ENCODE data around the gene B4GALT2. TPM values are rescaled to one million over a fixed set of nuclear protein-coding genes. Genes with fewer than 3 reads are reported as not detected.

B4GALT2 gene
- total RNA-seq, 2 donors from 2014 or later, result 34.8 to 63.9 TPM

DNA sequence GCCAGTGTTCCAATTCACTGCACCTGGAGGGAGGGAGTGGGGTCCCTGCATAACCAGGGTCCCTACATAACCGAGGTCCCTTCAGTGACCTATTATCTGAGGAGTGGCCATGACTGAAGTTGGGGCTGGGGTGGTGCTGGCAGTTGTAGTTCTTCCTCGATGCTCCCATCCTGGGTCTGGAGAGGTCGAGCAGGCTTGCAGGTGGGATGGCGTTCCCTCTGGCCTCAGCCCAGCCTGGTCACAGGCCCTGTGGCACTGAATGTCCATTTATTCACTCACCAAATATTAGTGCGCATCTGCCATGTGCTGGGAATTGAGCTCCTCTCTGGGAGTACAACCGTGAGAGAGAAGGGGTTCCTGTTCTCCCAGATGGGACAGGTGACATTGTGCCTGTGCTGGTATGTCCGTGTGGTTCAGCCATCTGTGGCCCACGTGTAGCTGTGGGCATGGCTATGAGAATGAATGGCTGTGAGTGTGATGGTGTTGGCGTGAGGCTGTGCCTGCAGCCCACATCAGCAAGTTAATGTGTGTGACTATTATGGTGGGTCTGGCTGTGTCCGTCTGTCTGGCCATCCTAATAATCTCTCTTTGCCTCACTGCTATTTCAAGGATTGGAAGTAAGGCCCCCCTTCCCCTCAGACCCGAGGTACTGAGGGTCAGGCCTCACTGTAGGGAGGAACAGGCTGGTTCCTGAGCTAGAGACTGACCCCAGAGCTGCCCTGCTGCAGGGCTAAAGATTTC is 56.1 kb downstream of the B4GALT2 start:
- H3K27me3 ChIP-seq (replicated peaks; ENCODE audit: insufficient read depth), result no peaks in the 10 kb centered on the region
- no peaks in the 10 kb centered on the region for H3K9me3 ChIP-seq
- 79% methylated on average over 11 of the region's 11 CpGs for WGBS
- no peak for TF ChIP-seq POLR2AphosphoS5 (IDR thresholded peaks at IDR 0.05)
- TF ChIP-seq, protein P1, sequence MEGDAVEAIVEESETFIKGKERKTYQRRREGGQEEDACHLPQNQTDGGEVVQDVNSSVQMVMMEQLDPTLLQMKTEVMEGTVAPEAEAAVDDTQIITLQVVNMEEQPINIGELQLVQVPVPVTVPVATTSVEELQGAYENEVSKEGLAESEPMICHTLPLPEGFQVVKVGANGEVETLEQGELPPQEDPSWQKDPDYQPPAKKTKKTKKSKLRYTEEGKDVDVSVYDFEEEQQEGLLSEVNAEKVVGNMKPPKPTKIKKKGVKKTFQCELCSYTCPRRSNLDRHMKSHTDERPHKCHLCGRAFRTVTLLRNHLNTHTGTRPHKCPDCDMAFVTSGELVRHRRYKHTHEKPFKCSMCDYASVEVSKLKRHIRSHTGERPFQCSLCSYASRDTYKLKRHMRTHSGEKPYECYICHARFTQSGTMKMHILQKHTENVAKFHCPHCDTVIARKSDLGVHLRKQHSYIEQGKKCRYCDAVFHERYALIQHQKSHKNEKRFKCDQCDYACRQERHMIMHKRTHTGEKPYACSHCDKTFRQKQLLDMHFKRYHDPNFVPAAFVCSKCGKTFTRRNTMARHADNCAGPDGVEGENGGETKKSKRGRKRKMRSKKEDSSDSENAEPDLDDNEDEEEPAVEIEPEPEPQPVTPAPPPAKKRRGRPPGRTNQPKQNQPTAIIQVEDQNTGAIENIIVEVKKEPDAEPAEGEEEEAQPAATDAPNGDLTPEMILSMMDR (IDR thresholded peaks at IDR 0.05), result no peak
- TF ChIP-seq POLR2A (IDR thresholded peaks at IDR 0.05), result no peak
- H3K36me3 ChIP-seq, result no peaks in the 10 kb centered on the region
- H3K27ac ChIP-seq, result no peak overlapping the region
- H3K4me1 ChIP-seq (replicated peaks), result no peaks in the 10 kb centered on the region
- intact Hi-C loops (cut with DNase I), result loop anchor here (5.0 kb wide), 1 partner anchor 273 kb away; no protein-coding TSS in a partner anchor
- DNase-seq (ENCODE audit: low spot score), result no peak
- H3K4me3 ChIP-seq, result no peak overlapping the region

DNA sequence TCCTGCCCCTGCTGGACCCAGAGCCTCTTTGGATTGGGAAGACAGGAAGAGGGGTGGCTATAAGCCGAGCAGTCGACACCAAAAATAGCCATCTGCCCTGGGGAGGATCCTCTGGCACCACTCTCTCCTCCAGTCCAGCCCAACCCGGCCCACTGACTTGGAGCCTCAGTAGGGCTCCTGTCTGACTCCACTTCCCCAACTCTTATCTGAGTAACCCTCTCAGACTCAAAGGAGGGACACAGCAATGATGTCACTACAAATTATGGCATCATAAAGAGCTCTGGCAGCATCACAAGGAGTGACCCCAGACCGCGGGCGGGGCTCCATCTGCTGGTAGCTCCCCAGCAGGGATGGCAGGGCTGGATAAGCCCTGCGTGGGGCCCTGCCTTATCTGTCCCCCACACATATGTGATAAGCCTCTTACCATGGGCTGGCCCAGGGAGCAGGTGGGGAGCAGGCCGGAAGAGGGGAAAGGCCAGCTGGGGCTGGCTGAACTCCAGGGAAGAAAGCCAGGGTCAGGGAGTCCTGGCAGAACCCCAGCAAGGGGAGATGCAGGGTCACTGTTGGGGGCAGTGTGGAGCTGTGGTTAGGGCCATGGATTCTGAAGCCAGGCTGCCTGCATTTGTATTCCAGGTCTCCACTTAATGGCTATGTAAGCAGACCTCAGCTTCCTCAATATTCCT is 56.9 kb downstream of the B4GALT2 start:
- H3K36me3 ChIP-seq, result no peaks in the 10 kb centered on the region
- H3K9me3 ChIP-seq, result no peaks in the 10 kb centered on the region
- intact Hi-C loops (cut with DNase I), result loop anchor here (2.0 to 5.0 kb wide), 2 partner anchors 31 to 274 kb away; no protein-coding TSS in a partner anchor
- no peak for DNase-seq (ENCODE audit: low spot score)
- 69% methylated on average over 8 of the region's 8 CpGs for WGBS
- no peak overlapping the region for H3K4me3 ChIP-seq
- TF ChIP-seq POLR2A (IDR thresholded peaks at IDR 0.05), result no peak
- TF ChIP-seq, protein P1 (IDR thresholded peaks at IDR 0.05), result no peak
- TF ChIP-seq POLR2AphosphoS5 (IDR thresholded peaks at IDR 0.05), result no peak
- no peaks in the 10 kb centered on the region for H3K4me1 ChIP-seq (replicated peaks)
- H3K27ac ChIP-seq, result peak overlapping the region; percentile 28 to 51
- no peaks in the 10 kb centered on the region for H3K27me3 ChIP-seq (replicated peaks; ENCODE audit: insufficient read depth)

DNA sequence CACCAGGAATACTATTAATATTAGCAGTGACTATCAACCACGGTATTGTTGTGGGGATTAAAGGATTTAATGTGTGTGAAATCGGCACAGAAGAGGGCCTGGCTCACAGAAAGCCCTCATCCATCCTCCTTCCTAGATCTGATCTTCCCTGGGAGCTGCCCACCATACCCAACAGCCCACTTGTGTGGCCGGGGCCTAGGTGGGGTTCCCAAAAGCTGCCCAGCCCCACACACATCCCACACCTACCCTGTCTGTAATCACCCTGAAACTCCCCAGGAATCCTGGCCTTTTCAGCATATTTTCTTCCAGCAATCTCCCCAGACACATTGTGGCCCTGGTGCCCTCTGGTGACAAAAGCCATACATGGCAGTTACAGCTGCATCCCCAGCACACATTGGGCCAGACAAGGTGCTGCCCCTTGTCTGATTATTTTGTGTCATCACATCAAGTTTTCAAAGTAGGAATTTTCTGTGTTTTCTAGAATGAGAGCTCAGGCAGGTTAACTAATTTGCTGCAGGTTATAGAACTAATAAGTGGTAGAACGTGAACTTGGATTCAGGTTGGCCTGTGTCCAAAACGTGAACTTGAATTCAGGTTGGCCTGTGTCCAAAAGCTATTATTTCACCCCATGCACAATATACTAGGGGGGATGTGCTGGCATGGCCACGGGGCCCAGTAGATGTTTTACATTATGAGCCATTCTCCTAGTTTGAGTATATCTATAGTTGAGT is 57.6 kb downstream of the B4GALT2 start:
- intact Hi-C loops (cut with DNase I), result loop anchor here (2.0 to 5.0 kb wide), 2 partner anchors 32 to 274 kb away; no protein-coding TSS in a partner anchor
- peak; percentile 61 for DNase-seq (ENCODE audit: low spot score)
- TF ChIP-seq, protein P1 (IDR thresholded peaks at IDR 0.05), result peak; percentile 43 to 86 (median 76)
- TF ChIP-seq POLR2A (IDR thresholded peaks at IDR 0.05) (no peak), POLR2AphosphoS5 (IDR thresholded peaks at IDR 0.05) (peak; percentile 45)
- Histone ChIP-seq H3K4me3 (no peak overlapping the region), H3K27me3 (replicated peaks; ENCODE audit: insufficient read depth) (no peaks in the 10 kb centered on the region), H3K9me3 (no peaks in the 10 kb centered on the region), H3K36me3 (no peaks in the 10 kb centered on the region), H3K4me1 (replicated peaks) (no peaks in the 10 kb centered on the region), H3K27ac (peak overlapping the region in 1 of 2 donors; percentile 28)
- WGBS, result 11% methylated on average over 6 of the region's 6 CpGs

DNA sequence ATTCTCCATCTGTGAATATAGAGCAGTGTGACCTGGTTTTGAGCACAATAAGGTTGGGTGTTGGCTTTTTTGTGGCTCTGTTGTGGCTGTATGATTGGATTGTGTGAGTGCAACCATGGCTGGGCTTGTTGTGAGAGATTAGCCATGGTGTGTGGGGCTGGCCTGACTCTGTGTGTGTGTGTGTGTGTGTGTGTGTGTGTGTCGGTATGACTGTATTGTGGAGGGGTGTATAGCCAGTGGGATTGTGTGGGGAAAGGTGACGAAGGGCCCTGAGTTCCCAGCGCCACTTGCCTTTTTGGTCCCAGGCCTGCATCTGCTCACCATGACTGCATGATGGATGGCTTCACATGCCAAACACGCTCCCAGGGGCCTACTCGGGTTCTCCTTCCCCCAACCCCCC is 58.1 kb downstream of the B4GALT2 start:
- 74% methylated on average over 5 of the region's 5 CpGs for WGBS
- Histone ChIP-seq H3K27ac (no peak overlapping the region), H3K4me3 (no peak overlapping the region), H3K36me3 (no peaks in the 10 kb centered on the region), H3K4me1 (replicated peaks) (no peaks in the 10 kb centered on the region), H3K27me3 (replicated peaks; ENCODE audit: insufficient read depth) (no peaks in the 10 kb centered on the region), H3K9me3 (no peaks in the 10 kb centered on the region)
- intact Hi-C loops (cut with DNase I), result loop anchor here (2.0 to 5.0 kb wide), 2 partner anchors 32 to 275 kb away; no protein-coding TSS in a partner anchor
- no peak for TF ChIP-seq POLR2AphosphoS5 (IDR thresholded peaks at IDR 0.05)
- DNase-seq (ENCODE audit: low spot score), result no peak
